Measurements from ENCODE around the gene CALHM2.
A peak's percentile ranks its signal among the peaks of the same experiment; 100 is the strongest.

Gene CALHM2

GRCh38 chr10:103451091-103451813 lies 918 bp downstream of the CALHM2 start:
- Histone ChIP-seq H3K4me3 (ENCODE audit: control insufficient read depth in 1 of 7, extremely low read depth in 1 of 7, insufficient read depth in 4 of 7, low read depth in 2 of 7, low read length in 6 of 7) (peak overlapping the region; percentile 0 to 92 (median 72)), H3K36me3 (ENCODE audit: control insufficient read depth in 4 of 4, insufficient read depth in 4 of 4, low read length in 3 of 4) (peaks cover 4 to 36% (median 25%) of the 10 kb centered on the region in 4 experiments), H3K9me3 (ENCODE audit: control extremely low read depth in 1 of 5, control insufficient read depth in 4 of 5, insufficient read depth in 2 of 5, low read depth in 1 of 5, low read length in 4 of 5) (no peaks in the 10 kb centered on the region), H3K27ac (ENCODE audit: insufficient read depth in 1 of 2, low read depth in 1 of 2, low read length in 2 of 2, poor library complexity in 1 of 2, severe bottlenecking in 2 of 2) (peak overlapping the region in 1 of 2 experiments; percentile 2), H3K27me3 (replicated peaks in 2 of 5; ENCODE audit: control insufficient read depth in 4 of 5, insufficient read depth in 5 of 5, low read length in 4 of 5) (peaks cover 0 to 2% (median 0%) of the 10 kb centered on the region in 5 experiments), H3K4me1 (ENCODE audit: control extremely low read depth in 1 of 4, control insufficient read depth in 4 of 4, insufficient read depth in 4 of 4, low read length in 3 of 4) (peaks cover 0 to 38% (median 31%) of the 10 kb centered on the region in 4 experiments)
- 6% methylated on average over 6 of the region's 14 CpGs for WGBS (ENCODE audit: insufficient coverage)
- ChIA-PET POLR2A (interaction anchor here (1.2 kb wide), 1 partner anchor 20 kb away, joined by 4 read pairs; no protein-coding TSS in a partner anchor), CTCF (interaction anchor here (0.7 to 7.7 kb wide), 12 partner anchors 15 to 54 kb away, joined by 3 to 76 read pairs (median 3); partner anchors contain the start of gene CALHM3)
- peak; percentile 18 to 50 (median 46) for DNase-seq

- H3K27ac ChIP-seq (ENCODE audit: insufficient read depth in 1 of 2, low read depth in 1 of 2, low read length in 2 of 2, poor library complexity in 1 of 2, severe bottlenecking in 2 of 2), result no peak overlapping the region
- H3K36me3 ChIP-seq (ENCODE audit: control insufficient read depth in 4 of 4, insufficient read depth in 4 of 4, low read length in 3 of 4), result peaks cover 4 to 46% (median 34%) of the 10 kb centered on the region in 4 experiments
- DNase-seq, result no peak
- H3K4me3 ChIP-seq (ENCODE audit: control insufficient read depth in 1 of 7, extremely low read depth in 1 of 7, insufficient read depth in 4 of 7, low read depth in 2 of 7, low read length in 6 of 7), result peak overlapping the region in 2 of 7 experiments; percentile 80 to 92
- H3K4me1 ChIP-seq (ENCODE audit: control extremely low read depth in 1 of 4, control insufficient read depth in 4 of 4, insufficient read depth in 4 of 4, low read length in 3 of 4), result peaks cover 0 to 38% (median 30%) of the 10 kb centered on the region in 4 experiments
- 98% methylated on average over 11 of the region's 12 CpGs for WGBS (ENCODE audit: insufficient coverage)
- CTCF ChIA-PET, result interaction anchor here (0.9 to 7.7 kb wide), 6 partner anchors 13 to 55 kb away, joined by 3 to 76 read pairs (median 4); partner anchors contain the start of gene CALHM3
- H3K27me3 ChIP-seq (replicated peaks in 2 of 5; ENCODE audit: control insufficient read depth in 4 of 5, insufficient read depth in 5 of 5, low read length in 4 of 5), result peaks cover 0 to 2% (median 0%) of the 10 kb centered on the region in 5 experiments
- POLR2A ChIA-PET, result no interaction called here
- H3K9me3 ChIP-seq (ENCODE audit: control extremely low read depth in 1 of 5, control insufficient read depth in 4 of 5, insufficient read depth in 2 of 5, low read depth in 1 of 5, low read length in 4 of 5), result no peaks in the 10 kb centered on the region
Observed at GRCh38 chr10:103450201-103450695, 1.9 kb downstream of the CALHM2 start.

GRCh38 chr10:103449208-103450144 lies 2.7 kb downstream of the CALHM2 start:
- Histone ChIP-seq H3K27me3 (replicated peaks in 2 of 5; ENCODE audit: control insufficient read depth in 4 of 5, insufficient read depth in 5 of 5, low read length in 4 of 5) (peaks cover 0 to 2% (median 0%) of the 10 kb centered on the region in 5 experiments), H3K27ac (ENCODE audit: insufficient read depth in 1 of 2, low read depth in 1 of 2, low read length in 2 of 2, poor library complexity in 1 of 2, severe bottlenecking in 2 of 2) (no peak overlapping the region), H3K4me1 (ENCODE audit: control extremely low read depth in 1 of 4, control insufficient read depth in 4 of 4, insufficient read depth in 4 of 4, low read length in 3 of 4) (peaks cover 0 to 38% (median 30%) of the 10 kb centered on the region in 4 experiments), H3K4me3 (ENCODE audit: control insufficient read depth in 1 of 7, extremely low read depth in 1 of 7, insufficient read depth in 4 of 7, low read depth in 2 of 7, low read length in 6 of 7) (no peak overlapping the region), H3K36me3 (ENCODE audit: control insufficient read depth in 4 of 4, insufficient read depth in 4 of 4, low read length in 3 of 4) (peaks cover 4 to 54% (median 41%) of the 10 kb centered on the region in 4 experiments), H3K9me3 (ENCODE audit: control extremely low read depth in 1 of 5, control insufficient read depth in 4 of 5, insufficient read depth in 2 of 5, low read depth in 1 of 5, low read length in 4 of 5) (no peaks in the 10 kb centered on the region)
- ChIA-PET POLR2A (no interaction called here), CTCF (interaction anchor here (0.9 to 7.7 kb wide), 6 partner anchors 13 to 35 kb away, joined by 3 to 76 read pairs (median 4); partner anchors contain the start of gene CALHM3)
- 91% methylated on average over 27 of the region's 34 CpGs for WGBS (ENCODE audit: insufficient coverage)
- DNase-seq, result no peak

GRCh38 chr10:103448746-103449145 lies 3.4 kb downstream of the CALHM2 start:
- no peak overlapping the region for H3K27ac ChIP-seq (ENCODE audit: insufficient read depth in 1 of 2, low read depth in 1 of 2, low read length in 2 of 2, poor library complexity in 1 of 2, severe bottlenecking in 2 of 2)
- H3K4me1 ChIP-seq (ENCODE audit: control extremely low read depth in 1 of 4, control insufficient read depth in 4 of 4, insufficient read depth in 4 of 4, low read length in 3 of 4), result peaks cover 0 to 38% (median 30%) of the 10 kb centered on the region in 4 experiments
- H3K36me3 ChIP-seq (ENCODE audit: control insufficient read depth in 4 of 4, insufficient read depth in 4 of 4, low read length in 3 of 4), result peaks cover 8 to 61% (median 48%) of the 10 kb centered on the region in 4 experiments
- CTCF ChIA-PET, result interaction anchor here (1.2 to 1.3 kb wide), 2 partner anchors 22 to 34 kb away, joined by 3 to 4 read pairs; no protein-coding TSS in a partner anchor
- POLR2A ChIA-PET, result interaction anchor here (0.7 kb wide), 1 partner anchor 26 kb away, joined by 3 read pairs; no protein-coding TSS in a partner anchor
- H3K27me3 ChIP-seq (replicated peaks in 2 of 5; ENCODE audit: control insufficient read depth in 4 of 5, insufficient read depth in 5 of 5, low read length in 4 of 5), result peaks cover 0 to 2% (median 0%) of the 10 kb centered on the region in 5 experiments
- no CpG with 5 or more reads among the region's 1 CpG for WGBS (ENCODE audit: insufficient coverage)
- no peaks in the 10 kb centered on the region for H3K9me3 ChIP-seq (ENCODE audit: control extremely low read depth in 1 of 5, control insufficient read depth in 4 of 5, insufficient read depth in 2 of 5, low read depth in 1 of 5, low read length in 4 of 5)
- no peak for DNase-seq
- H3K4me3 ChIP-seq (ENCODE audit: control insufficient read depth in 1 of 7, extremely low read depth in 1 of 7, insufficient read depth in 4 of 7, low read depth in 2 of 7, low read length in 6 of 7), result no peak overlapping the region

- no peak overlapping the region for H3K27ac ChIP-seq (ENCODE audit: insufficient read depth in 1 of 2, low read depth in 1 of 2, low read length in 2 of 2, poor library complexity in 1 of 2, severe bottlenecking in 2 of 2)
- 97% methylated on average over 23 of the region's 23 CpGs for WGBS (ENCODE audit: insufficient coverage)
- peaks cover 0 to 30% (median 23%) of the 10 kb centered on the region in 4 experiments for H3K4me1 ChIP-seq (ENCODE audit: control extremely low read depth in 1 of 4, control insufficient read depth in 4 of 4, insufficient read depth in 4 of 4, low read length in 3 of 4)
- POLR2A ChIA-PET, result no interaction called here
- H3K36me3 ChIP-seq (ENCODE audit: control insufficient read depth in 4 of 4, insufficient read depth in 4 of 4, low read length in 3 of 4), result peaks cover 12 to 77% (median 61%) of the 10 kb centered on the region in 4 experiments
- H3K27me3 ChIP-seq (replicated peaks in 2 of 5; ENCODE audit: control insufficient read depth in 4 of 5, insufficient read depth in 5 of 5, low read length in 4 of 5), result no peaks in the 10 kb centered on the region
- no peak overlapping the region for H3K4me3 ChIP-seq (ENCODE audit: control insufficient read depth in 1 of 7, extremely low read depth in 1 of 7, insufficient read depth in 4 of 7, low read depth in 2 of 7, low read length in 6 of 7)
- H3K9me3 ChIP-seq (ENCODE audit: control extremely low read depth in 1 of 5, control insufficient read depth in 4 of 5, insufficient read depth in 2 of 5, low read depth in 1 of 5, low read length in 4 of 5), result no peaks in the 10 kb centered on the region
- DNase-seq, result no peak
- CTCF ChIA-PET, result interaction anchor here (0.8 to 1.1 kb wide), 3 partner anchors 27 to 31 kb away, joined by 3 to 4 read pairs (median 3); no protein-coding TSS in a partner anchor
Observed at GRCh38 chr10:103447187-103447586, 5.0 kb downstream of the CALHM2 start.

- DNase-seq, result no peak
- WGBS (ENCODE audit: insufficient coverage), result 91% methylated on average over 9 of the region's 12 CpGs
- Histone ChIP-seq H3K4me1 (ENCODE audit: control extremely low read depth in 1 of 4, control insufficient read depth in 4 of 4, insufficient read depth in 4 of 4, low read length in 3 of 4) (peaks cover 0 to 18% (median 12%) of the 10 kb centered on the region in 4 experiments), H3K4me3 (ENCODE audit: control insufficient read depth in 1 of 7, extremely low read depth in 1 of 7, insufficient read depth in 4 of 7, low read depth in 2 of 7, low read length in 6 of 7) (no peak overlapping the region), H3K27me3 (replicated peaks in 2 of 5; ENCODE audit: control insufficient read depth in 4 of 5, insufficient read depth in 5 of 5, low read length in 4 of 5) (no peaks in the 10 kb centered on the region), H3K9me3 (ENCODE audit: control extremely low read depth in 1 of 5, control insufficient read depth in 4 of 5, insufficient read depth in 2 of 5, low read depth in 1 of 5, low read length in 4 of 5) (no peaks in the 10 kb centered on the region), H3K27ac (ENCODE audit: insufficient read depth in 1 of 2, low read depth in 1 of 2, low read length in 2 of 2, poor library complexity in 1 of 2, severe bottlenecking in 2 of 2) (no peak overlapping the region), H3K36me3 (ENCODE audit: control insufficient read depth in 4 of 4, insufficient read depth in 4 of 4, low read length in 3 of 4) (peaks cover 12 to 88% (median 71%) of the 10 kb centered on the region in 4 experiments)
- POLR2A ChIA-PET, result interaction anchor here (0.6 kb wide), 1 partner anchor 41 kb away, joined by 3 read pairs; no protein-coding TSS in a partner anchor
- CTCF ChIA-PET, result interaction anchor here (0.6 to 1.4 kb wide), 3 partner anchors 18 to 33 kb away, joined by 3 to 4 read pairs (median 3); no protein-coding TSS in a partner anchor
Observed at GRCh38 chr10:103445767-103446567, 6.2 kb downstream of the CALHM2 start.
